Mesodermal cell (in vitro differentiated cells): ENCODE measurements around the gene PITPNC1.
A peak's percentile ranks its signal among the peaks of the same experiment; 100 is the strongest.
"Not testable (repeated sequence)": the region's sequence is repeated elsewhere in the genome, so short reads cannot be mapped to it uniquely, and the experiment has no call there.

Experiments used
- H3K27ac ChIP-seq: 2 replicates; pipeline ENCODE4 v1.7.0; 2013; ENCODE audit warnings: mild to moderate bottlenecking, low read depth, low read length, moderate library complexity; ENCODE audit not compliant: severe bottlenecking
- H3K36me3 ChIP-seq: 2 replicates; pipeline ENCODE4 v1.7.1; 2013; ENCODE audit warnings: mild to moderate bottlenecking, low read length, moderate library complexity; ENCODE audit not compliant: control insufficient read depth, insufficient read depth
- H3K4me1 ChIP-seq: one replicate; pipeline ENCODE4 v1.7.1; 2013; ENCODE audit warnings: mild to moderate bottlenecking, low read length; ENCODE audit not compliant: insufficient read depth, control insufficient read depth, poor library complexity, severe bottlenecking
- H3K4me3 ChIP-seq: 2 replicates; pipeline ENCODE4 v1.7.0; 2013; ENCODE audit warnings: low read length, control low read depth, mild to moderate bottlenecking; ENCODE audit not compliant: insufficient read depth, poor library complexity, severe bottlenecking; ENCODE audit errors: extremely low read depth
- H3K9me3 ChIP-seq: 2 replicates; pipeline ENCODE4 v1.7.1; 2013; ENCODE audit warnings: mild to moderate bottlenecking, low read length, moderate library complexity; ENCODE audit not compliant: control insufficient read depth
- WGBS, 2 experiments: methylation state at CpG; one replicate each; pipeline ENCODE4 v1.1.5; 2013; ENCODE audit warnings: missing lambda C conversion rate in 2 of 2; ENCODE audit not compliant: insufficient coverage in 2 of 2; 5-methylcytosine and 5-hydroxymethylcytosine counted together

PITPNC1 gene

DNA sequence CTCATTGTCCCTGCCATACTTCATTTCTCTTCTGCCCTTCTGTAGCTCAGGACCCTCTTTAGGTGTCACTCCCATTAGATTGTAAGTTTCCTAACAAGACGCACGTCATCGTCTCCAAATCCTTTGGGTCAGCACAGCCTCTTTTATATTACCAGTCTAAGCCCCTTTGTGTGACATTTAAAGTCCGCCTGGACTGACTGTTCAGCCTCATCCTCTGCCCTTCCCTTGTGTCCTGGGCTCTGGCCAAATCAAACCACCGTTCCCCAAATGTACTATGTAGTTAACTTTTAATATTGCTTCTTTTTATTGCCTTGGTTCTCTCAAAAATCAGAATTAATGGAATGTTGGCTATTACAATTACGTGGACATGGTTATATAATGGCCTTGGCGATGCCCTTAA lies 38.2 kb downstream of the PITPNC1 start:
- WGBS, 2 experiments, result 86 to 95% methylated on average over 4 of the region's 7 CpGs
- Histone ChIP-seq H3K27ac (no peak overlapping the region), H3K9me3 (peaks cover 11% of the 10 kb centered on the region), H3K4me1 (no peaks in the 10 kb centered on the region), H3K4me3 (no peak overlapping the region), H3K36me3 (no peaks in the 10 kb centered on the region)

DNA sequence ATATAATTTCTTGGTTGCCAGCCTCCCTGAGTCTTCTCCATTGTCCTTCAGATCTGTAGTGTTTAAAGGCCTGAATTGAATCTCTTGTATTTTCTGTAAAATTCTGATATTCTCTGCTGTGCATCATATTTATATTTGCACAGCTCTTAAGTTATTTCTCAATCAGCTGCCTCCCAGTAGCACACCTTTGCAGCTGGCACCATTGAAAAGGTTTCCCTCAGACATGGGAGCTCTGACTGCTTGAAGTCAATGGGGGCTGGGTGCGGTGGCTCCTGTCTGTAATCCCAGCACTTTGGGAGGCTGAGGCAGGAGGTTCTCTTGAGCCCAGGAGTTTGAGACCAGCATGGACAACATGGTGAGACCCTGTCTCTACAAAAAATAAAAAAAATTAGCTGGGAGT lies 40.4 kb downstream of the PITPNC1 start:
- H3K4me3 ChIP-seq, result no peak overlapping the region
- peaks cover 9% of the 10 kb centered on the region for H3K4me1 ChIP-seq
- no peaks in the 10 kb centered on the region for H3K36me3 ChIP-seq
- H3K27ac ChIP-seq, result no peak overlapping the region
- WGBS, 2 experiments, result 100% methylated on average over 1 of the region's 1 CpG
- H3K9me3 ChIP-seq, result peaks cover 11% of the 10 kb centered on the region

- H3K36me3 ChIP-seq, result peaks cover 3% of the 10 kb centered on the region
- WGBS, 2 experiments, result 80 to 89% methylated on average over 1 to 4 of the region's 5 CpGs
- no peaks in the 10 kb centered on the region for H3K9me3 ChIP-seq
- H3K27ac ChIP-seq, result no peak overlapping the region
- no peak overlapping the region for H3K4me3 ChIP-seq
- peaks cover 14% of the 10 kb centered on the region for H3K4me1 ChIP-seq
Measured at GRCh38 chr17:67420994-67421393, 43.9 kb downstream of the PITPNC1 start.

DNA sequence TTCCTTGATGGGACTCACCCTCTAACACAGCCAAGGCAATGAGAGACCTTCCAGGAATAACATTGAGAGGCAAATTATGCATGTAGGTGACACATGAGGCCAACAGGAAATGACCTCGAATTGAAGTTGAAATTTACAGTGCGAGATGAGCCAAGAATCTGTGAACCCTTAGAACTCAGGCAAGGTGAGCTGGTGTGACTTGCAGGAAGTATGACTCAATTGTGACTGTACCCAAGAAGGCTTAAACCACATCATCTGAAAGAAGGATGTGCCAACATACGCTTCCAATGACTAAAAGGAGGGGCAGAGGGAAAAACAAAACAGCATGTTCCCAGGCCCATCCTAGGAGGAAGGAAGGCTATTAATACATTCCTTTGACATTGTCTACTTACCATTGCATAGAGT lies 44.8 kb downstream of the PITPNC1 start:
- no peaks in the 10 kb centered on the region for H3K9me3 ChIP-seq
- peaks cover 5% of the 10 kb centered on the region for H3K36me3 ChIP-seq
- peaks cover 14% of the 10 kb centered on the region for H3K4me1 ChIP-seq
- WGBS, 2 experiments, result 57 to 74% methylated on average over 2 to 3 of the region's 3 CpGs
- H3K4me3 ChIP-seq, result no peak overlapping the region
- no peak overlapping the region for H3K27ac ChIP-seq

- peak overlapping the region; percentile 23 for H3K27ac ChIP-seq
- WGBS, 2 experiments, result 85% methylated on average over 2 of the region's 4 CpGs; no CpG with 5 or more reads in 1 of the 2 experiments
Measured at GRCh38 chr17:67422296-67422695, 45.2 kb downstream of the PITPNC1 start.

DNA sequence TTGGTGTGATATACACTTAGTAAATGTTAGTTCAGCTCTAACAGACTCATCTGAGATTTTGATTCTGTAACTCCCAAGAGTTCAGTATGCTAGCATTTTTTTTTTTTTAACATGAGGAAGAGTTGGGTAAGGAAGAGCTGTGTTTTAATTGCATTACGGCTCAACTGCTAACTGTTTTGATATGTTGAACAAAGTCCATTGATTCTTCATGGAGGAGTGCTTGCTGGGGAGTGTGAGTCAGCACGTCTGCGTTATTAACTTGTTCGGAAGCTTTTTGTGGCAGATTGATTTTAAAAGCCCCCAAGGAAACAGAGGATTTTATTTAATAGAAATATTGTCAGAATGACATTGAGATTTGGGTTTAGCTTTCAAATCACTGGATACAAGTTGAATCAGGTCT lies 45.8 kb downstream of the PITPNC1 start:
- H3K36me3 ChIP-seq, result peaks cover 5% of the 10 kb centered on the region

More at GRCh38 chr17:67422296-67422695, 45.2 kb downstream of the PITPNC1 start:
- H3K36me3 ChIP-seq, H3K9me3 ChIP-seq, H3K4me3 ChIP-seq: not testable (repeated sequence)
- peaks cover 14% of the 10 kb centered on the region for H3K4me1 ChIP-seq

DNA sequence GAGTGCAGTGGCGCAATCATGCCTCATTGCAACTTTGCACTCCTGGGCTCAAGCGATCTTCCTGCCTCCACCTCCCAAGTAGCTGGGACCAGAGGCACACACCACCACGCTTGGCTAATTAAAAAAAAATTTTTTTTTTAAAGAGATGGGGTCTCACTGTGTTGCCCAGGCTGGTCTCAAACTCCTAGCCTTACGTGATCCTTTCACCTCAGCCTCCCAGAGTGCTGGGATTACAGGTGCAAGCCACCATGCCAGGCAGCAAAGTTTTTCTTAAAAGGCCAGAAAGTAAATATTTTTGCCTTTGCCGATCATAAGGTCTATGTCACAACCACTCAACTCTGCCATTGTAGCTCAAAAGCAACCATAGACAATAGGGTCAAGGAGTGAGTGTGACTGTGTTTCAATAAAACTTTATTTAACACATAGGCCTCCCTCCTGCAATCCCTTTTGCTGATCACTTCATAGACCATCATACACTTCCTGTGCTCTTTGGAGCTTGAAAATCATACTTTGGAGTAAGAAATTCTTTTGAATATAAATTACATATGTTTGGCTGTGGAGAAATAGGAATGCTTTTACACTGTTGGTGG lies 48.6 kb downstream of the PITPNC1 start:
- peaks cover 5% of the 10 kb centered on the region for H3K36me3 ChIP-seq
- peaks cover 14% of the 10 kb centered on the region for H3K4me1 ChIP-seq
- H3K27ac ChIP-seq, result no peak overlapping the region
- no peak overlapping the region for H3K4me3 ChIP-seq
- H3K9me3 ChIP-seq, result no peaks in the 10 kb centered on the region
- 89 to 96% methylated on average over 3 to 4 of the region's 5 CpGs for WGBS, 2 experiments

More for the DNA sequence above, 45.8 kb downstream of the PITPNC1 start:
- WGBS, 2 experiments, result 97 to 100% methylated on average over 3 to 4 of the region's 4 CpGs
- no peak overlapping the region for H3K27ac ChIP-seq
- peaks cover 14% of the 10 kb centered on the region for H3K4me1 ChIP-seq
- no peak overlapping the region for H3K4me3 ChIP-seq
- H3K9me3 ChIP-seq, result no peaks in the 10 kb centered on the region

- Histone ChIP-seq H3K4me1 (peaks cover 12% of the 10 kb centered on the region), H3K27ac (no peak overlapping the region), H3K36me3 (peaks cover 5% of the 10 kb centered on the region), H3K4me3 (no peak overlapping the region), H3K9me3 (no peaks in the 10 kb centered on the region)
- 90 to 96% methylated on average over 3 to 4 of the region's 4 CpGs for WGBS, 2 experiments
Measured at GRCh38 chr17:67427424-67427823, 50.3 kb downstream of the PITPNC1 start.

DNA sequence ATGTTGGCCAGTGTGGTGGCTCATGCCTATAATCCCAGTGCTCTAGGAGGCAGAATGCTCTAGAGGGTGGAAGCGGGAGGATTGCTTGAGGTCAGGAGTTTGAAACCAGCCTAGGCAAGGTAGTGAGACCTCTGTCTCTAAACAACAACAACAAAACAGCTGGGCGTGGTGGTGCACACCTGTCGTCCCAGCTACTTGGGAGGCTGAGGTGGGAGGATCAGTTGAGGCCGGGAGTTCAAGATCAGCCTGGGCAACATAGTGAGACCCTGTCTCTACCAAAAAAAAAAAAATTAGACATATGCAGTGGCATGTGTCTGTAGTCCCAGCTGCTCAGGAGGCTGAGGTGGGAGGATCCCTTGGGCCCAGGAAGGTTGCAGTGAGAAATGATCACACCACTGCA lies 53.4 kb downstream of the PITPNC1 start:
- H3K4me1 ChIP-seq, result peaks cover 12% of the 10 kb centered on the region
- H3K27ac ChIP-seq, H3K9me3 ChIP-seq, H3K4me3 ChIP-seq, H3K36me3 ChIP-seq: not testable (repeated sequence)
- 100% methylated on average over 1 of the region's 4 CpGs; no CpG with 5 or more reads in 1 of the 2 experiments for WGBS, 2 experiments

DNA sequence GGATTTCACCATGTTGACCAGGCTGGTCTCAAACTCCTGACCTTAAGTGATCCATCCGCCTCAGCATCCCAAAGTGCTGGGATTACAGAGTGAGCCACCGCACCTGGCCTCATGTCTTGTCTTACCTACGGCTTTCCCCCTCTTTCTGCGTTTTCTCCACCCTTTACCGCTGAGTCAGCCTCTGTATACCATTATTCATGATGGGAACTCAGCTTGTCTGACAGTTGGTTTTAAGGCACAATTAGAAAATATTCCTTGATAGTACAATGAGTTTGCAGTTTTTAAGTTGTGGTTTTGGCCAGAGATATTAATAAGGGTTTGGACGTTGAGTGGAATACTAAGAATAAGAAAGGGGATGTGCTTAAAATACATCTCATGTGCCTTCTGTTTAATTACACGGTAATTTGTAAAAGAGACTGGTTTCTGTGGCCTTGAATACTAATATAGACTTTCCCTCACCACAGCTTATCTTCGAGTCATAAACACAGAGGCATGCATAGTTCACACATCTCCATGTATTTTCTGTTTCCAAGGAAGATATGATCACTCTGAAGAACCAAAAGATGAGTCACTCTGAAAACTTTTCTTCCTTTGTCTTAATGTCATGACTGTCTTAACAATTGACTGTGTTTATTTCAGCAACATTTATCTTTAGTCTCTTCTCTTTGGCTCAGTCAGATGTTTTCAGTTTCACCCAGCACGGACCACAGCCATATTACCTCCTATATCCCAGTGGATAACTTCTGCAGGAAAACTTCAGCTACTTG lies 54.4 kb downstream of the PITPNC1 start:
- H3K4me3 ChIP-seq, result no peak overlapping the region
- no peaks in the 10 kb centered on the region for H3K9me3 ChIP-seq
- WGBS, 2 experiments, result 90 to 96% methylated on average over 5 to 6 of the region's 9 CpGs
- H3K36me3 ChIP-seq, result no peaks in the 10 kb centered on the region
- peaks cover 12% of the 10 kb centered on the region for H3K4me1 ChIP-seq
- peak overlapping the region; percentile 55 for H3K27ac ChIP-seq
